ENCODE results near the gene CENPM. TPM values are rescaled to one million over a fixed set of nuclear protein-coding genes. Genes with fewer than 3 reads are reported as not detected.
A peak's percentile ranks its signal among the peaks of the same experiment; 100 is the strongest.

Gene CENPM
- total and polyA plus RNA-seq, 9 of the 15 experiments (the other 6 are each of a cell fraction or from before 2014, with no cell fraction given) = 11.3 to 67.7 (median 32.3) TPM

GRCh38 chr22:41983513-41984405 lies 36.8 kb upstream of the CENPM start (continued):
- TF ChIP-seq CCNT2 (IDR thresholded peaks at IDR 0.05; ENCODE audit: borderline replicate concordance, extremely low read depth, insufficient read length, low read depth, low read length) = no peak

- Histone ChIP-seq H3K9me1 (ENCODE audit: control insufficient read depth, insufficient read depth, low read length) (no peaks in the 10 kb centered on the region), H3K36me3 (ENCODE audit: control insufficient read depth, insufficient read depth, low read length) (no peaks in the 10 kb centered on the region), H4K20me1 (replicated peaks; ENCODE audit: control insufficient read depth, insufficient read depth, low read length) (no peaks in the 10 kb centered on the region), H3K9me3 (replicated peaks; ENCODE audit: control insufficient read depth, insufficient read depth, low read depth, low read length) (no peaks in the 10 kb centered on the region), H2AFZ (ENCODE audit: low read depth, low read length) (no peak overlapping the region), H3K79me2 (ENCODE audit: control insufficient read depth, insufficient read depth, low read length) (no peaks in the 10 kb centered on the region), H3K4me2 (ENCODE audit: insufficient read depth, low read length) (no peak overlapping the region), H3K27me3 (ENCODE audit: control insufficient read depth in 2 of 2, insufficient read depth in 2 of 2, low read length in 2 of 2) (peaks cover 7 to 43% of the 10 kb centered on the region in 2 experiments; a peak in 3 of 5 replicates), H3K9ac (ENCODE audit: insufficient read depth in 1 of 2, low read depth in 2 of 2, low read length in 2 of 2) (no peak overlapping the region), H3K4me3 (no peak overlapping the region), H3K27ac (ENCODE audit: extremely low read depth, low read depth, low read length) (no peak overlapping the region), H3K4me1 (replicated peaks in 1 of 2; ENCODE audit: control insufficient read depth in 2 of 2, insufficient read depth in 2 of 2, low read length in 2 of 2) (no peaks in the 10 kb centered on the region; a peak in 1 of 5 replicates)
- intact Hi-C loops (cut with micrococcal nuclease) = no loop called here
- 6% methylated on average over 3 of the region's 5 CpGs for WGBS (ENCODE audit: insufficient coverage, low coverage, missing lambda C conversion rate)
- FAIRE-seq (no peak), ATAC-seq (no peak), DNase-seq (ENCODE audit: extremely low read depth in 1 of 4, low spot score in 3 of 4) (no peak)
- CTCF ChIA-PET (ENCODE audit: low intra/inter-chr PET ratio) = no interaction called here
- no TSS peak for BruUV-seq (replicated peaks)
- in situ Hi-C loops (cut with MboI) = no loop called here
- no peak for TF ChIP-seq E2F5 (CRISPR knock-in tag; IDR thresholded peaks at IDR 0.05)
- 0 out of 2 replicates have a peak, but pooled peaks have one; percentile 20 for TF ChIP-seq ZNF263 (CRISPR knock-in tag; IDR thresholded peaks at IDR 0.05; ENCODE audit: borderline replicate concordance)
- POLR2A ChIA-PET = interaction anchor here (1.1 kb wide), 1 partner anchor 17 kb away, joined by 3 read pairs; no protein-coding TSS in a partner anchor
Observed at GRCh38 chr22:41982865-41983264, 35.9 kb upstream of the CENPM start.

Measured in K562 (cell line).